ENCODE data around the gene AKAP10. TPM values are rescaled to one million over a fixed set of nuclear protein-coding genes. Genes with fewer than 3 reads are reported as not detected.

AKAP10 gene
- total and polyA plus RNA-seq, 2 of the 8 experiments (the other 6 are each of a cell fraction or from before 2014, with no cell fraction given), result 13.3 to 27.0 TPM

DNA sequence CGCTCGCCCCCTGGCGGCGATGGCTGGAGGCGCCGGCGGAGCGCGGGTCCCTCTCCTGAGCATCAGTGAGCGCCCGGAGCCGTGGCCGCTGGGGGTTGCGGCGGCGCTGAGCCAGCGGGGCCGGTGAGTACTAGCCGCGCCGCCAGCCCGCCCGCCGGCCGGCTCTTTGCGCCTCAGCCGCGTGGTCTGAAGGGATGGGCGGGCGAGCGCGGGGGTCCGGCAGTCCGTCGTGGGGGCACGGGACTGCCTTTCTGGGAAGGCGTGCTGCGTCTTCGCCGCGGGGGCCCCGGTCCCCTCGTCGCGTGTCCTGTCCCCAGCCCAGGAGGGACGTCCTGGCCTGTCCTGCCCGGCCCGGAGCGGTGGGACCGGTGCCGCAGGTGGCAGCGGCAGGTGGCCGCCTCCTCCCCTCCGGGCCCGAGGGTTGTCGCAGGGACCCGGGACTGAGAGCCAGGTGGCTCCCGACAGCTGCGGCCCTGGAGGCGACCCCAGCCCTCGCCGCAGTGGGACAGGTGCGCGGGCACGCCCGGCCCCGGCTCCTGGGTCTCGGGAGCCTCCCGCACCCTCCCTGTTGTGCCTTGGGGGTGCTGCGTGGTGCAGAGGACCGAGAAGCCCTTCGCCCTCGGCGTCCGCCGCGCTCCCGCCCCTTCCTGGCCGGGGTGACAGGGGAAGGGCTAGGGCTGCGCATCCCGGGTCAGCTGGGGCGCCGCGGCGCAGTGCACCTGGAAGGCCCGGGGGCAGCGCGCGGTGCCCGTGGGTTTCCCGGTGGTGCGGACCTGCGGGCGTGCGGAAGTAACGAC, 31.9 kb upstream of the AKAP10 start, which contains the start of gene SPECC1 (continued):
- TF ChIP-seq SIN3A (conservative IDR thresholded peaks at IDR 0.05 in 1 of 2, IDR thresholded peaks at IDR 0.05 in 1 of 2; ENCODE audit: low read depth in 1 of 2, low read length in 2 of 2), result peak in 1 of 2 experiments; percentile 41; a peak in 1 of 4 replicates
- TF ChIP-seq POLR2A (IDR thresholded peaks at IDR 0.05; ENCODE audit: control extremely low read depth in 1 of 2, low read depth in 2 of 2, low read length in 2 of 2), result no peak
- TF ChIP-seq RBBP5 (IDR thresholded peaks at IDR 0.05; ENCODE audit: borderline replicate concordance, low read depth, low read length), result 0 out of 2 replicates have a peak, but pooled peaks have one; percentile 56
- no peak for TF ChIP-seq RNF2 (IDR thresholded peaks at IDR 0.05; ENCODE audit: borderline replicate concordance, low read depth, low read length, missing control alignments, poor library complexity, severe bottlenecking)
- peak; percentile 86 to 98 (median 88) for TF ChIP-seq CTCF (IDR thresholded peaks at IDR 0.05; ENCODE audit: control extremely low read depth in 1 of 3, insufficient read depth in 1 of 3, low read depth in 1 of 3, low read length in 3 of 3)
- no peak for TF ChIP-seq SP4 (IDR thresholded peaks at IDR 0.05; ENCODE audit: low read length)
- TF ChIP-seq NANOG (IDR thresholded peaks at IDR 0.05; ENCODE audit: insufficient read depth, low read depth, low read length, poor library complexity, severe bottlenecking), result no peak
- no peak for TF ChIP-seq SRF (IDR thresholded peaks at IDR 0.05; ENCODE audit: low read depth, low read length)
- TF ChIP-seq KDM1A (IDR thresholded peaks at IDR 0.05; ENCODE audit: borderline replicate concordance, low read length), result no peak
- TF ChIP-seq GABPA (IDR thresholded peaks at IDR 0.05; ENCODE audit: borderline replicate concordance, insufficient read depth, low read length), result no peak; the same call in 1 of the 2 replicates
- TF ChIP-seq GTF2F1 (IDR thresholded peaks at IDR 0.05; ENCODE audit: borderline replicate concordance, low read depth, low read length), result no peak
- TF ChIP-seq, protein P1, sequence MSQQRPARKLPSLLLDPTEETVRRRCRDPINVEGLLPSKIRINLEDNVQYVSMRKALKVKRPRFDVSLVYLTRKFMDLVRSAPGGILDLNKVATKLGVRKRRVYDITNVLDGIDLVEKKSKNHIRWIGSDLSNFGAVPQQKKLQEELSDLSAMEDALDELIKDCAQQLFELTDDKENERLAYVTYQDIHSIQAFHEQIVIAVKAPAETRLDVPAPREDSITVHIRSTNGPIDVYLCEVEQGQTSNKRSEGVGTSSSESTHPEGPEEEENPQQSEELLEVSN (IDR thresholded peaks at IDR 0.05), result peak; percentile 73
- TF ChIP-seq KDM5A (IDR thresholded peaks at IDR 0.05; ENCODE audit: low read length), result no peak
- no peak for TF ChIP-seq NRF1 (IDR thresholded peaks at IDR 0.05; ENCODE audit: low read depth, low read length)
- TF ChIP-seq YY1 (IDR thresholded peaks at IDR 0.05; ENCODE audit: low read depth, low read length), result peak; percentile 77; the same call in 1 of the 2 replicates

Data from H1 (cell line).